SK-N-MC (cell line): Measurements from ENCODE around the gene TMEM115.

Experiments used
- EZH2 ChIP-seq: fragments of 200-600 bp; sonication (generic); IDR thresholded peaks from one replicate; pipeline ENCODE4 v1.6.1; 2017; ENCODE audit warnings: antibody characterized with exemption
- FOXP2 ChIP-seq: optimal IDR thresholded peaks from 2 replicates; pipeline ENCODE3; 2011; ENCODE audit warnings: mild to moderate bottlenecking, moderate library complexity; ENCODE audit not compliant: insufficient read depth; ENCODE audit errors: extremely low read length, control extremely low read depth
- POLR2AphosphoS5 ChIP-seq: IDR thresholded peaks from 2 replicates; pipeline ENCODE4 v1.6.1; 2012; ENCODE audit warnings: mild to moderate bottlenecking, low read depth, low read length, borderline replicate concordance

GRCh38 chr3:50345586-50346234 lies 13.6 kb downstream of the TMEM115 start, which contains the start of gene ZMYND10:
- TF ChIP-seq POLR2AphosphoS5 (peak; percentile 33; the same call in 1 of the 2 replicates), EZH2 (no peak), FOXP2 (no peak)
